K562 (cell line): Measurements from ENCODE around the gene SPTBN4.

Experiments
- FOXK1 ChIP-seq: sonication (generic); formaldehyde crosslinking; IDR thresholded peaks from 2 replicates; pipeline ENCODE4 v1.8.0; 2022; ENCODE audit warnings: missing genetic modification reagents, mild to moderate bottlenecking, borderline replicate concordance
- KLF13 ChIP-seq: fragments of 450-650 bp; IDR thresholded peaks from 2 replicates; pipeline ENCODE4 v1.6.1; 2016; ENCODE audit warnings: missing genetic modification characterization, low read depth, mild to moderate bottlenecking, missing compliant biosample characterization, moderate library complexity, borderline replicate concordance

DNA sequence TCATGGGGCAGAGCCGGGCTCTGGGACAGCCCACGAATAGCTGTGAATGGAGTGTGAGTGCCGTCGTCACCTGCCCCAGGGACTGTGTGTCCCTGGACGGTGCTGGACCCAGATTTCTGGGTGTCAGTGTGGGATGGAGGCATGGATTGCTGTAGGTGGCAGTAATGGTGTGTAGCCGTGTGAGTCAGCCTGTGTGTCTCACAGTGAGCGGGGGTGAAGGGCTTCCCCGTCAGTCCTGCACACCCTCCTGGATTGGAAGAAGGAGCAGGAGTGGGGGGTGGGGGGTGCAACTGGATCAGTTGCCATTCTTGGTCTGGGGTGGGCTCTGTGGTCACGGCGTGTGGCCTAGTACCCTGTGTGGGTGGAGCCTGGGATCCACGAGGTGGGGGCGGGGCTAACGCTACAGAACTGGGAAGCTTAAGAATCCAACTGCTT, 127.9 kb downstream of the SPTBN4 start:
- no peak for TF ChIP-seq FOXK1
- TF ChIP-seq KLF13 (tag) = no peak
